Kidney glomerular epithelial cell (primary cell): ENCODE results near the gene ZSCAN23.
"Not testable (repeated sequence)": the region's sequence is repeated elsewhere in the genome, so short reads cannot be mapped to it uniquely, and the experiment has no call there.

Experiments
- DNase-seq: peaks from one replicate; lab custom pipeline; 2025; lab: John Stamatoyannopoulos, UW

Gene ZSCAN23

DNA sequence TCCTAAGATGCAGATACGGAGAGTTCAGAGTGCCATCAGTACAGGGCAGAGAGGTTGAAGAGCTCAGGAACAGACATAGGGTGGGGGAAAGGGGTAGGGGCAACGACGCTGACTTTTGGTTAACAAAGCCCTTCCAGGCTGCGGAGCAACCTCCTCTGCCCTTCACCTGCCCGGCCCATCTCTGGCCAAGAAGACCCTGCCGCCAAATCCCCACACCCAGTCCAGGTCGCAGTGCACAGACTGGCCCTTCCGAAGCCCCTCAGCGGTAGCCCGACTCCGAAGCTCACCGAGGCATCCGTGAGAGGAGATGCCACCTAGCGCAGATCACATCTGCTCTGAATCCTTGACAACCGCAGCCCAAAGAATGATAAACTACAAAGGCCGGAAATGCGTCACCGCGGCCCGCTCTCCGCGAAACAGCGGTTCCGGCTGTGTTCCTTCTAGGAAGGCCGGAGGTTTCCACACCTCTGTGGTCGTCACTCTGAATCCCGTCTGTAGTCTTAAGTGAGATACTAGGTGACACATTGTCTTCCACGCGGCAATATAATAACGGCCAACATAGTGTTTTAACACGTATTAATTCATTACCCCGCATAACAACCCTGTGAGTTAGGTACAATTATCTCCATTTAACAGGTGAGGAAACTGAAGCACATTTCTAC is at the start of gene ZSCAN23:
Gene ZSCAN23, minus strand, starts transcription at position 380 of the 662 bp plus-strand sequence. CDS start 7,225 bp downstream, outside the sequence.
- DNase-seq: peak; percentile 89

DNA sequence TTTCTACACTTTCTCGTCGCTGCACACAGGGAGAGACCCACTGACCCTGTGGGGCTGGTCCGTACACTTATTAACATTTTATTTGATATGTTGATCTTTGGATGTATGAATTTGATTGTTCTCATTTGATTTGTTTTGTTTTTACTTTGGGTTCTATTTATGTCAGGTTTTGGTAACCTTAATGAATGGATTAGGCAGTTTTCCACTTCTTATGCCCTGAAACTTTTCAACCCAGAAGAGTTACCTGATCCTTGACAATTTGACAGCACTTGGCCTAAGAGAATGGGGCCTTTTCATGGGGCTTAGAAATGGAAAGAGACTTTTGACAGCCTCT is 48.7 kb upstream of the ZSCAN23 start:
- no peak for DNase-seq

DNA sequence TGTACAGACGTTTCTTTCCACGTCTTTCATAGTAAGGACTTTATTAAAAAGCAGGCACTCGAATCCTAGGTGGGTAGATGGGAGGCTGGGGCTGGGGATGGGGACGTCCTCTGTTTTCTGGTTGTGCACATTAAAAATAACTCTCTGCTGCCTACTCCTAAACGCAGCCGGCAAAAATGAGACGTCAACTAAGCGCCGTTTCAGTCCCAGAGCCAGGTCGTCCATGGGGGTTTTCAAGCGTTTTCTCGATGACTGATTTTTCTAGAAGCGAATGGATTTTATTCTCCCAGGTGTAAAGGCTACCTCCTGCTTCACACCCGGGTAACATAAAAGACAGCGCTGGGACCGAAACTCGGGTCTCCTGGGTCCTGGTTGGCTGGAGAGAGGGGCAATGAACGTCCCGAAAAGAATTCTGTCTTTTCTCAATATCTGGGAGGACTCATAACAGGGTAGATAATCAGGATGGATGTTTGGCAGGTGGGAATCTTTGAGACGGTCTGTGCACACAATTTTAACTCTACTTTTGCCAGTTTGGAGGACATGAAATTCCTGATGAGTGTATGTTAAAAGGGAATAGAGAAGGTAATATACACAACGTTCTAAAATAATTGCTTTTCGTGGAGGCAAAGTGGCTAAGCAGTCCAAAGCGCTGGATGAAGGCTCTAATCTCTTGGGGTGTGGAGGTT is 47.1 kb upstream of the ZSCAN23 start:
- no peak for DNase-seq

DNA sequence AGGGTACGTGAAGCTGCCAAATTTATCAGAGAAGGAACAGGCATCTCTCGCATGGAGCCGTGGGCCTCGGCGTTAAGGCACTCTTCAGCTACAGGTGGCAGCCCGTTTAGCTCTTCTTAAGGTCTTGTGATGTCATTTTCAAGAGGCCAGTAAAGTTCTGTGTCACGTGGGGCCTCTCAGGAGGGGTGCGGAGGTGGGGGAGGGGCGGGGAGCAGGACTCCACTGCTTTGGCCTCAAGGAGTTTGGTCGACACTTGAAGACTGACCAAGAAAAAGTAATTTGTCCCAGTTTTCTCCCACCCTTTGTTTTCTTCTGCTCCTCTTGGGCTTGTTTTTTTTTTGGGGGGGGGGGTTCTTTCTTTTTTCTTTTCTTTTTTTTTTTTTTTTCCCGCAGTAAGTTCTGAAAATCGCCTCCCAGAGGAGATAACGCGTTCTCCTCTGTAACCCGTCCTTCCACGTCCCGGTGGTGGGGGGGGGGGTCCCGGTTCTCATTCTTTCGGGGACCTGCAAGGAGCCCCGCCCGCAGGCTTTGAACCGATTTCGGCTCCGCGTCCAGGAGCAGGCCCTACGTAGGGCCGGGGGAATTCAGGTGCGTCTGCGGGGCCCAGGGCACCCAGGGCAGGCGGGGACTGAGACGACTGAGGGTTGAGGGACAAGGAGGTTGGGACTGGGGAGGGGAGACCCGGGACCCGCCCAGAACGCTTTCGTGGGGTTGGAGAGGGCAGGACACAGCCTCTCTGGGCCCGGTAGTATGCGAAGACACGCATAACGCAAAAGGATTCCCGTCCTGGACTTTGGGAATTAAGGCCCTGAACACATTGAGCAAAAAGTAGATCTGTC is 46.3 kb upstream of the ZSCAN23 start:
- DNase-seq: peak; percentile 22

DNA sequence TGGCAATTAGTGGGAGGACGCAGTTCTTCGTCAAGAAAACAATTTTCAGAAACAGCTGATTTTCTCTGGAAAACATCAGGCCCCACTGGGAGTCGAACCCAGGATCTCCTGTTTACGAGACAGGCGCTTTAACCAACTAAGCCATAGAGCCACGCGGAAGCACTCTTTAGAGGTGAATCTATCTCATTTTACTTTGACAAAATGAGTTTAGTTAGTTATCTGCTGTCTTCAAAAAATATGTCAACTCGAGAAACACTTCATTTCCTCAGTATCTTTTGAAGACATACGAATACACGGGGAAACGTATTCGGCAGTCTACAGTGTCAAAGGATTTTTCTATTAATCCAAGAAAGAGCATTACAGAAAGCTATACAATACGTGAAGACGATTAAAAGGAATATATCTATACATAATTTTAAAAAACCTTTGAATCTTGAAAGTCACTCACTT is 45.6 kb upstream of the ZSCAN23 start:
- DNase-seq: peak; percentile 25

DNA sequence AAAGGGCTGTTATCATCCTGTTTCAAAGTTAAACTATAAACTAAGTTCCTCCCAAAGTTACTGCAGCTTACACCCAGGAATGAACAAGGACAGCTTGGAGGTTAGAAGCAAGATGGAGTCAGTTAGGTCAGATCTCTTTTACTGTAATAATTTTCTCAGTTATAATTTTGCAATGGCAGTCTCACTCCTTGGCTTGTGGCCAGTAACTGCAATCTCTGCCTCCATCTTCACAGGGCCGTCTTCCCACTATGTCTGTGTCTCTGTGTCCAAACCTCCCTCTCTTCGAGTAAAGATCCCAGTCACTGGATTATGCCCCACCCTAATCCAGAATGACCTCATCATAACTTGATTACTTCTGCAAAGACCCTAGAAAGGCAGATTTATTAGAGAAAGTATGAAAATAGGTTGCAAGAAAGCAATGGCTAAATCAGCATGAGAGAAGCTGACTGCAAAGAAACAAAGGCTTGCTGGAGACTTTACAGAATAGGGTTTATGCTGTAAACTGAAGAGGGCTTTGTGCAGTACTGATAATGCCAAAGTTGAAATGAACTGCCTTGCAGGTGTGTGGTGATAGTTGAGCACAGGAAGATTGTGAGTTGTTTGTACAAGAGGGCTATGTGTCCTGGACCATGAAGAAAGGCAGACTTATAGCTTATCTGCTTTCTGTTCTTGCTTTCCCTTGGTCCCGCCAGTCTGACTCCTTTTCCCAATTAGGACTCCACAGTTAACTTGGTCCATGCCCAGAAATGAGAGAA is 43.9 kb upstream of the ZSCAN23 start:
- DNase-seq: no peak

DNA sequence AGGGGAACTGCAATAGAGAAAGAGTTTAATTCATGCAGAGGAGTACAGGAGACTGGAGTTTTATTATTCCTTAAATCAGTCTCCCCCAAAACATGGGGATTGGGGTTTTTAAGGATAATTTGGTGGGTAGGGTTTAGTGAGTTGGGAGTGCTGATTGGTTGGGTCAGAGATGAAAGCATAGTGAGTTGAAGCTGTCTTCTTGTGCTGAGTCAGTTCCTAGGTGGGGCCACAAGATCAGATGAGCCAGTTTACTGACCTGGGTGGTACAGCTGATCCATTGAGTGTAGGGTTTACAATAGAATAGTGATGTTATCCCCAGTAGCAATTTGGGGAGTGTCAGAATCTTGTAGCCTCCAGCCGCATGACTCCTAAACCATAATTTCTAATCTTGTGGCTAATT is 43.2 kb upstream of the ZSCAN23 start:
- no peak for DNase-seq

DNA sequence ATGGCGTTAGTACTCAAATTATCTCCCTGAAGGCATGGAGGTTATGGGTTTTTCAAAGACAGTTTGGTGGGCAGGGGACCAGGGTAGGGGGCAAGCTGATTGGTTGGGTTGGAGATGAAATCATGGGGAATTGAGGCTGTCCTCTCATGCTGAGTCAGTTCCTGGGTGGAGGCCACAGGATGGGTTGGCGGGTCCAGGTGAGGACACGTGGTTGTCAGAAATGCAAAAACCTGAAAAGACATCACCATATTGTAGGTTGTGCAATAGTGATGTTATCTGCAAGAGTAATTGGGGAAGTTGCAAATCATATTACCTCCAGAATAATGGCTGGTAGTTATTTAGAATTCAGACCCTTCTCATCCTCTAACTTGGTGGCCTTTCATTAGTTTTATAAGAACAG is 42.2 kb upstream of the ZSCAN23 start:
- no peak for DNase-seq

DNA sequence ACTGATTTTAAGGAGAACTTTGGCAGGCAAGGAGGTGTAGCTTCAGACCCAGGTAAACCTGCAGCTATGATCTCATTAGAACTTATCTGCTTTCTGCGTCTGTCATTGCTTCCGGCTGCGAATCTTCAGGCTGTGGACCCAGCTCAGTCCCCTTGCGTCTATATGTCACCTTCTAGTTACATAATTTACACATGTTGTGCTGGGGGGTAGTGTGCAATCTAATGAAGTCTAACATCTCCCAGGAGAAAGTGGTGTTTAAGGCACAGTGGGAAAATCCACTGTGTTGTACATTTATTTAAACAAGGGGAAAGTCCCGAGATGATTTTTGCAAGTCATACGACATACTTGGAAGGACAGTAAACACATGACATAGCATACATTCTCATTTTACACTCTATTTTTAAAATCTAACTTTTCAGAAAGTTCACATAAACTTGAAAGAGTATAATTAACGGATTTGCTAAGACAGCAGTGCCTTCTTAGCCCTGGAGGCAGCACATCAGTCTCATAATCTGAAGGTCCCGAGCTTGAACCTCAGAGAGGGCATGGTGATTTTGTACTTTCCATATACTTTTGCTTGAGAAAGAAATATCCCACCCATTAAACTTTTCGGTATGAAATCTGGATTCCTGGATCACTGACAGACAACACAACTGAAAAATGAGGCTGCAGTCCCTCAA is 37.1 kb upstream of the ZSCAN23 start:
- DNase-seq: no peak

DNA sequence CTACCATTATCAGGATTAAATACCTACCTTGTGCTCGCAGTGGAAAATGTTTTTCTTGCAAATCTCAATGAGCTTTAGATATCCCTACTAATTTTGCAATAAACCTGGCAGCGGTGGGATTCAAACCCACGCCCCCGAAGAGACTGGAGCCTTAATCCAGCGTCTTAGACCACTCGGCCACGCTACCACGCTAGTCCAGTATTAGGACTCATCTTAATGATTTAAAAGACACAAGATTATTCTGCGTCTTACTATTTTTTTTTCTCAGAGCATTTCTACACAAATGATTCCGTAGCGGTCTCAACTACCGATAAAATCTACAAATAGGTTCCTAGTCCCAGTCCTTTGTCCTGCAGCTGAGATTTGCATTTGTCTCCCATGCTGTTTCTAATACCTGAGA is 35.2 kb upstream of the ZSCAN23 start:
- no peak for DNase-seq

DNA sequence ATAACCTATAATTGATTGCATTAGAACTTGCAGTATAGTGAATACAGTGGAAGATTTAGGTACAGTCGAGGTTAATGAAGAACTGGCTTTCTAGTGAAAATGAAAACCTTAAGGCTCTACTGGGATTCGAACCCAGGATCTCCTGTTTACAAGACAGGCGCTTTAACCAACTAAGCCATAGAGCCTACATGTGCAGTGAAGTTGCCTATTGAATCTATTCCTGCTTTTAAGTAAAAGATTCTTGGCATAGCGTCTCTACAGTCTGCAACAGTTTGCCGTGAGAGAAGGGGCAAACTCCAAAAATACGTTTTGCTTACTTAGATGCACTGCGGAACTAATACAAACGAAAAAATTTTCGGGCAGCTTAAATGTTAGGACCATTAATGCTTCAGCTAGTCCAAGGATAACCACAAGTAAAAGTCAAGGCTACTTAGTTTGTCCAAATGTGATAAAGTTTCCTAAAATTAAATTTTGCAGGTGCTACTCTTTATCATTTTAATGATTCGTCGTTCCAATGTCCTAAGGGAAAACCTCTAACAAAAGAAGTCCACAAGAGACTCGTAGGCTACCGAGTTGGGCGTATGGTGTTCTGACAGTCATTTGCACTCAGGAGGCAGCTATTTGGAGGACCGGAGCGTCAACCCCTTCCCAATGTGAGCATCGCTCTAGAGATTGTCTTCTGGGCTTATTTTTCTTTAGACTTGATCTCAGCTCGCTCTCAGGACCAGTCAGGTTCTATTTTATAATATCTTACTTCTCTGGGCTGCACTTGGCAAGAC is 31.3 kb upstream of the ZSCAN23 start:
- DNase-seq: peak; percentile 87

DNA sequence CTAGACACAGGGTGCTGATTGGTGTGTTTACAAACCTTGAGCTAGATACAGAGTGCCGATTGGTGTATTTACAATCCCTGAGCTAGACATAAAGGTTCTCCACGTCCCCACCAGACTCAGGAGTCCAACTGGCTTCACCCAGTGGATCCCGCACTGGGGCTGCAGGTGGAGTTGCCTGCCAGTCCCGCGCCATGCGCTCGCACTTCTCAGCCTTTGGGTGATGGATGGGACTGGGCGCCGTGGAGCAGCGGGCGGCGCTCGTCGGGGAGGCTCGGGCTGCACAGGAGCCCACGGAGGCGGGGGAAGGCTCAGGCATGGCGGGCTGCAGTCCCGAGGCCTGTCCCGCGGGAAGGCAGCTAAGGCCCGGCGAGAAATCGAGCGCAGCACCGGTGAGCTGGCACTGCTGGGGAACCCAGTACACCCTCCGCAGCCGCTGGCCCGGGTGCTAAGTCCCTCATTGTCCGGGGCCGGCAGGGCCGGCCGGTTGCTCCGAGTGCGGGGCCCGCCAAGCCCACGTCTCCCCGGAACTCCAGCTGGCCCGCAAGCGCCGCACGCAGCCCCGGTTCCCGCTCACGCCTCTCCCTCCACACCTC is 26.0 kb upstream of the ZSCAN23 start:
- not testable (repeated sequence) for DNase-seq

DNA sequence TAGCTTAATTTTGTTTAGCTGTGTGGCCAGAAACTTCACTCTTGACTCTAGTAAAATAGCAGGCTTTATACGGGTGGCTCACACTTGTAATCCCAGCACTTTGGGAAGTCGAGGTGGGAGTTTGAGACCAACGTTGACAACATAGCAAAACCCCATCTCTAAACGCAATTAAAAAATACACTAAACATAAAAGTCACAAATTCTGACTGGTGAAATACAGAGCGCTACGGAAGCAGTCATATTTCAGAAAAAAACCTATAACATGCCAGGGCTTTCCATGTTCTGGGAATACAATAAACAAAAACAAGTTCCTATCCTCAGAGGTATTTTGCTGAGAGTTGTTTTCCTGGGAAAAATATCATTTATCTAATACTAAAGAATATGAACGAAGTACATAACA is 24.8 kb upstream of the ZSCAN23 start:
- DNase-seq: no peak

DNA sequence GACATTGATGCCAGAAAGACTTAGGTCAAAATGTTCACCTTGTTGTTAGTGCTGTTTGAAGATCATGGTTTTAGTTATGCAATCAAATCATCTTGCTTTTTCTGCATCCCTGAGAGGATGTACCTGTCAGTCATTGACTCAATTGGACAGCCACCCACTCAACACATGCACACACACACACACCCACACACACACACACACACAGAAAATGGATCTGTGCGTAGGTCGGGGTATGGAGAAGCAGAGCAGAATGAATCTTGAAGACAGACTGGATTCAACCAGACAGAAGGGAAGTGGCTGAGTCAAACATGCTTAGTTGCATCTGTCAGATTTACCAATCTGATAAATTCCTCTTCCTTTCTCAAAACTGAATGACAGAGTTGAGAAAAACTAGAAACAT is 19.1 kb upstream of the ZSCAN23 start:
- DNase-seq: no peak

DNA sequence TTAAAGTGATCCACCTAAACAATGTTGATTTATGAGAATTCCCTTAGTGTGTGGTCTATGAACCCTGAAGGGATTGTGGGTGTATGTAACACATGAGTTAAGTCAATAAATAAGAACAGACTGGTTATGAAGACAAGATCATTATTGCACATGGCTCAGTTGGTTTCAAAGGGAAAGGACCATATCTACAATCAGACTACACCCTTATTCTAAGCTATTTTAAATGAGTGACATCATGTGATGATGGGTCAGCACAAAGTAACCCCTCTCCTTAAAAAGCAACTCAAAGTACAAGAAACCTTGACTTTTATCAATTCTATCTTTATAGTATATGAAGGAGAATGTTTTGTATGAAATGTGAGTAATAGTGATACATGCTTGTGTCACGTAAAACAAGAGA is 15.3 kb upstream of the ZSCAN23 start:
- DNase-seq: no peak

DNA sequence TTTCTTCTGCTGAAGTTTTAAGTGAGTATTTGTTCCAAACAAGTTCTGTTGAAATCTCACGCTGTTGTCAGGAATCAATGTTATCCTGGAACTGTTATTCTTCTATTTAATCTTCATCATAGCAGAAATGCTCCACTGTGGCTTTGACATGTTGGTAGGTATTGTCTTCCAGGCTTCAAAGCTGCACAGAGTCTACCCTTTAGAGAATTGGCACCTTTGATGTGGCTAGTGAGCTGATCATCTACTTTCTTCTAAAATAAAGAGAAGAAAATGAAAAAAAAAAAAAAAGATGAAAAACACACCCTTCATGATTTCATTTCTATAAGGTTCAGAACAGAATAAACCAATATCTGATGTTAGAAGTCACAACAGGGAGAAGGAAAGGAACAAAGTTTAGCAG is 5.8 kb upstream of the ZSCAN23 start:
- DNase-seq: no peak

DNA sequence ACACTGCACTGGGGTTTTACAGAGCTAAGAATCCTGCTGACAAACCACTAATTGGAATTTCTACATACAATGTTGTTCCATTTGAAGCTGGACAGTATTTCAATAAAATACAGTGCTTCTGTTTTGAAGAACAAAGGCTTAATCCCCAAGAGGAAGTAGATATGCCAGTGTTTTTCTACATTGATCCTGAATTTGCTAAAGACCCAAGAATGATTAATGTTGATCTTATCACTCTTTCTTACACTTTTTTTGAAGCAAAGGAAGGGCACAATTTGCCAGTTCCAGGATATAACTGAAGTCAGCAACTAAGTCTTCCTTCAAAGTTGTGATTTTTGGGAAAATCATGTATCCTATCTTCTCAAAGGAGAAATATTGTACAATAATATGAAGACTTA is 4.2 kb upstream of the ZSCAN23 start:
- DNase-seq: not testable (repeated sequence)

DNA sequence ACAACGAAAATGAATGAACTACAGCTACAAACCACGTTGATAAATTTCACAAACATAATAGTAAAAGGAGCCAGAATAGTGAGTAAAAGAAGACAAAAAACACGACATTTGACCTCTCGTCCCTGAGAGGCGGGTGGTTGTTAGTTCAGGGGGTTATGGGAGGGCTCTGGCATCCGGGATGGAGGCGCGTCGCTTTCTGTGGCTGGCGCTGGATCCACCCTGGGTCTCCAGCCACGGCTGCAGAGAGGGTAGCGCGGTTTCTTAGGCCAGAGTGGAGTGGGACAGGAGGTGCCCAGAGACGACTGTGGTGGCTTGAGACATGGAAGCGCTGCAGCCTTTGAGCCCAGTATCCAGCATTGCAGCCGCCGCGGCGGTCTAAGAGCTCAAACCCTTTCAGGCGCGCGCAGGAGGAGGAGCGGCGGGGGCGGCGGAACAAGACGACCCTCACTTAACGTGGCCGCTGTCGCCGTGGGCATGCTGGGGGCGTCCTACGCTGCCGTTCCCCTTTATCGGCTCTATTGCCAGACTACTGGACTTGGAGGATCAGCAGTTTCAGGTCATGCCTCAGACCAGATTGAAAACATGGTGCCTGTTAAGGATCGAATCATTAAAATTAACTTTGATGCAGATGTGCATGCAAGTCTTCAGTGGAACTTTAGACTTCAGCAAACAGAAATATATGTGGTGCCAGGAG is 3.7 kb upstream of the ZSCAN23 start:
- DNase-seq: no peak

DNA sequence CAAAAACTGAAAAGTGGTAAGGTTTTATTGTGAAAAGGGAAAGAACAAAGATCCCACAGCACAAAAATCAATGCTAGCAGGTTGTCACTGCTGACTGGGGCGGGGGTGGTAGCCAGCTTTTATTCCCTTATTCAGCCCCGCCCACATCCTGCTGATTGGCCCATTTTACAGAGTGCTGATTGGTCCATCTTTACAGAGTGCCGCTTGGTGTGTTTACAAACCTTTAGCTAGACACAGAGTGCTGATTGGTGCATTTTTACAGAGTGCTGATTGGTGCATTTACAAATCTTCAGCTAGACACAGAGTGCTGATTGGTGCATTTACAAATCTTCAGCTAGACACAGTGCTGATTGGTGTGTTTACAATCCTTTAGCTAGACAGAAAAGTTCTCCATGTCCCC is 1.5 kb upstream of the ZSCAN23 start:
- DNase-seq: not testable (repeated sequence)

DNA sequence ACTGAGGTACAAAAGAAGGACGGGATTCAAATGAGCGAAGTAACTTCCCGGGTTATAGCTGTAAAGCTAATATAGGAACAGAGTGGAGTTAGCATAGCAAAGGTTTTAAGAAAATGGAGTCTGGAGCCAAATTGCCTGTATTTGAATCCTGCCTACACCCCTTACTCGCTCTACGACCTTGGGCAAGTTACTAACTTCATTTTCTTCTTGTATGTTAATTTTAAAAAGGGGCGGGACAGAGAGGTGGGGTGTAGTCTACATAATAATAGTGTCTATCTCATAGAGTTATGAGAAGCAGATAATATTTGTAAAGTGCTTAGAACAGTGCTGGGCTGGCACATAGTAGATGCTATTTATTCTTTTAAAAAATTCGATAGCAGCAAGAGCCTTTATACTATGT is 705 bp downstream of the ZSCAN23 start:
- DNase-seq: no peak
